GM10266 (cell line): ENCODE data around the gene PTK6.

Source experiments
- DNase-seq: peaks from one replicate; pipeline ENCODE4 v3.0.0; 2012; ENCODE audit errors: extremely low spot score
- TF ChIP-seq, protein P1 (sequence below): IDR thresholded peaks from 2 replicates; pipeline ENCODE4 v1.5.1; 2012; ENCODE audit warnings: mild to moderate bottlenecking, low read depth; ENCODE audit not compliant: control insufficient read depth, insufficient read depth; ENCODE audit errors: missing control alignments

Gene PTK6

DNA sequence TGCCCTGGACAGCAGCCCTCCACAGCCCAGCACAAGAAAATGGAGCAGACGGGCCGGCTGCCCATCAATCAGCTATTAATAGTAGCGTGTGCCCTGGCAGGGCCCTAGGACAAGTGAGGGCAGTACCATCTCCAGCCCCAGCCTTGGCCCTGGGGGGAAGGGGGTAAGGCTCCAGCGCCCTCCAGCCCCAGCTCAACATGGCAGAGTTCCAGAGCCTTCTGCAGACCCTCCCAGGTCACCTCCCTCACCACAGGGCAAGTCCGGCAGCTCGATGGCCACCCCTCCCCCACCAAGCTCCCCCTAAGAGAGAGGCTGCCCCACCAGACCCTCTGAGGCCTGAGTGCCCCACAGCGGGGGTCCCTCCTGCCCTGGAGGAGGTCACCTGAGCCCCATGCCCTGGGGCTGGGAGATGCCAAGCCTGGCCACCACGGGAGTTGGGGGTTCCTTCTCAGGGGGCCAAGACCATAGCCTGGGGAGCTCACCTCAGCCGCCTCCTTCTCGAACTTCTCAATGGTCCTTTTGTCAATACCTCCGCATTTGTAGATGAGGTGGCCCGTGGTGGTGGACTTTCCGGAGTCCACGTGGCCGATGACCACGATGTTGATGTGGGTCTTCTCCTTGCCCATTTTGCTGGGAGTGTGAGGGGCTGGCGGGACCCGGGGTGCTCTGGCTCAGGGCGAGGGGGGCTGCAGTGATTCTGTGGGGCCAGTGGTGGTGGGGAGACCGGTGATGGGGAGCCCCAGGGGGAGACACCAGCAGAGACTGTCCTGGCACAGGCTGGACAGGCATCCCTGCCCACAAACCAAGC is 39.8 kb downstream of the PTK6 start:
- TF ChIP-seq, protein P1, sequence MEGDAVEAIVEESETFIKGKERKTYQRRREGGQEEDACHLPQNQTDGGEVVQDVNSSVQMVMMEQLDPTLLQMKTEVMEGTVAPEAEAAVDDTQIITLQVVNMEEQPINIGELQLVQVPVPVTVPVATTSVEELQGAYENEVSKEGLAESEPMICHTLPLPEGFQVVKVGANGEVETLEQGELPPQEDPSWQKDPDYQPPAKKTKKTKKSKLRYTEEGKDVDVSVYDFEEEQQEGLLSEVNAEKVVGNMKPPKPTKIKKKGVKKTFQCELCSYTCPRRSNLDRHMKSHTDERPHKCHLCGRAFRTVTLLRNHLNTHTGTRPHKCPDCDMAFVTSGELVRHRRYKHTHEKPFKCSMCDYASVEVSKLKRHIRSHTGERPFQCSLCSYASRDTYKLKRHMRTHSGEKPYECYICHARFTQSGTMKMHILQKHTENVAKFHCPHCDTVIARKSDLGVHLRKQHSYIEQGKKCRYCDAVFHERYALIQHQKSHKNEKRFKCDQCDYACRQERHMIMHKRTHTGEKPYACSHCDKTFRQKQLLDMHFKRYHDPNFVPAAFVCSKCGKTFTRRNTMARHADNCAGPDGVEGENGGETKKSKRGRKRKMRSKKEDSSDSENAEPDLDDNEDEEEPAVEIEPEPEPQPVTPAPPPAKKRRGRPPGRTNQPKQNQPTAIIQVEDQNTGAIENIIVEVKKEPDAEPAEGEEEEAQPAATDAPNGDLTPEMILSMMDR: no peak
- DNase-seq: no peak

DNA sequence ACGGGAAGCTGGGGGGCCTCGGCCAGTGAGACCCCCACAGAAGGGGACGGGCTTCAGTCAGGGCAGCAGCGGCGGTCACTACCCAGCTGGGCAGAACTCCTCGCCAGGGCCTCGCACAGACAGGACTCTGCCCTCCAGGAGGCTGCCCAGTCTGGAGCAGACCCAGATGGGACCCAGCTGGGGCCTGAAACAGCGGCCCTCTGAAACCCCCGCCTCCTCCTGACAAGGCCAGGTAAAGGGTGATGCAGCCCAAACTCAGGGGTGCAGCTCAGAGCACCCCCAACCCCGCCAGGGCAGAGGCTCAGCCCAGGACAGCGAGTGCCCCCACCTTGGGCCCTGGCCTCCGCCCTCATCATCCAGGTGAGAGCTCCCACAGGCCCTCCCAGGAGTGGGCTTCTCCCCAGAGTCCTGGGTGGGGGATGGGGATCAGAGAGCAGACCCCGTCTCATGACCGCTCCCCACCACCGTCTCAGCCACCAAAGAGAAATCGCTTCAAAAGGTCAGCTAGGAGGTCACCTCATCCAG is 40.5 kb downstream of the PTK6 start:
- DNase-seq: no peak
- TF ChIP-seq, protein P1: no peak

DNA sequence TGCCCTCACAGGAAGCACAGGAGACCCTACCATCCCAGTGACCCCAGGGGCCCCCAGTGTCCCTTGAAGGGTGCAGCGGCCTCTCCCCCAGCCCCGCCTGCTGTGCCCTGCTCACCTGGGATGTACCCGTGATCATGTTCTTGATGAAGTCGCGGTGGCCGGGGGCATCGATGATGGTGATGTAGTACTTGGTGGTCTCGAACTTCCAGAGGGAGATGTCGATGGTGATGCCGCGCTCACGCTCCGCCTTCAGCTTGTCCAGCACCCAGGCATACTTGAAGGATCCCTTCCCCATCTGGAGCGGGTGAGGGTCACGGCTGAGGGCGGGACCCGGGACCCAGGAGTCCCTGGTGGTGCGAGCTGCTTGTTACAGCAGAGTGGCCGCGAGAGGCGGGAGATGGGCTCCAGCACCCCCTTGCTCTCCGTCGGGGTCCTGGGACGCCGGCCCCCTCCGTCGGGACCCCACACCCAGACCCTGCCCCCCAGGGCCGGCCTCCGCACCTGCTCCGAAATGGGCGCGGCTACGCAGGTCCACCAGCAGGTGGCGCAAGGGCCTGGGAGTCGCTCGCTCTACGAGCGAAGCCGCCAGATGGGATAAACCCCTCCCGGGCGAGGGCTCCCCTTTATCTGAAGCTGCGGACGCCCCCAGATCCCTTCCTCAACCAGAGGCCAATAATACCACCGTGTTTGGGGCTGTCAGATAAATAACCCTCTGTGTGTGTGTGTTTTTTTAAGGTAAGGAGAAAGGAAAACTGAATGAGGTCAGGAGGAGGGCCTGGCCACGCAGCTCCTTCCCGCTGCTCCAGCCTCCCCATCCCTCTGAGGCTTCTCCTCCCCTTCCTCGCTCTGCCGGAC is 41.2 kb downstream of the PTK6 start:
- DNase-seq: peak; percentile 92
- TF ChIP-seq, protein P1: peak; percentile 95

DNA sequence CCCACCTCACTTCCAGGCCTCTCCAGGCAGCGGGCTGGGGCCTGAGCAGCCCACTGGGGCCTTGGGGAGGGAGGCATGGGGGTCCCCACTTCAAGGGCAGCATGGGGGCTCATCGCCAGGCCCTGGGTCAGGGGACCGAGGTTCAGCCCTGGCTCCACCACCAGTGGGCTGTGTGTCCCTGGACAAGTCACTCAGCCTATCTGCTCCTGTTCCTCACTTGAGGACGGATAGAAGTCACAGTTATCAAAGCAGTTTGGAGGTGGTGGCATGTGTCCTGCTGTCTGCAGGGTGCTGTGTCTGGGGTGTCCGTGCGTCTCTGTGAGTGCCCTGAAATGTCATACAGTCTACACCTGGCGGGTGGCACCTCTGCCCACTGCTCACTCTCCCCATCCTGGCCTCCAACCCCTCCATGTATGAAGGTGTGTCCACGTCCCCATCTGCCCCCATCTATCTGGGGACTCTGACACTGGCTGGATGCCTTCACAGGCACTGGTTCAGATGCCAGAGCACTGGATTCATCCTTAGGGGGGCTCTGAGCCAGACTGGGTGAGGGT is 41.9 kb downstream of the PTK6 start:
- TF ChIP-seq, protein P1: no peak
- no peak for DNase-seq

DNA sequence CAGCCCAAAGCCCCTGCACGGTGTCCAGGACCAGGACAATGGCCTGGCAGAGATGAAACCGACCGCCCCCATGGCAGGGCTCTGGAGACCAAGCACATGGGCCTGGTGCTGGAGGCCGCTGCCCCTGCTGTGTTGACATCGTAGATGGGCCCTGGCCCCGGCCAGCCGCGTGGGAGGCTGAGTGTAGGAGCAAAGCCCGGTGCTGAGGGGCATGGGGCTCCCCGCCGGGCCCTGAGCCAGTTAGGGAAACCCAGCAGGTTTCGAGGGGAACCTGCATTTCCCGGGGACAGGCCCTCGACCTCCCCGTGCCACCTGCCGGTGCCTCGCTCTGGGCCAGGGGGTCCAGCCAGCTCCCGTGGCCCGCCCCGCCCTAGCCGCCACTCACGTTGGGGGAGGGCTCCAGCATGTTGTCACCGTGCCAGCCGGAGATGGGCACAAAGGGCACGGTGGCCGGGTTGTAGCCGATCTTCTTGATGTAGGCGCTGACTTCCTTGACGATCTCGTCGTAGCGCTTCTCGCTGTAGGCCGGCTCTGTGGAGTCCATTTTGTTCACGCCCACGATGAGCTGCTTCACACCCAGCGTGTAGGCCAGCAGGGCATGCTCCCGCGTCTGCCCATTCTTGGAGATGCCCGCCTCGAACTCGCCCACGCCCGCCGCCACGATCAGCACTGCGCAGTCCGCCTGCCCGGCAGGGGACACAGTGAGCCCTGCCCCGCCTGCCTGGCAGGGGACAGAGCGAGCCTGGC is 42.6 kb downstream of the PTK6 start:
- TF ChIP-seq, protein P1: no peak
- DNase-seq: no peak

DNA sequence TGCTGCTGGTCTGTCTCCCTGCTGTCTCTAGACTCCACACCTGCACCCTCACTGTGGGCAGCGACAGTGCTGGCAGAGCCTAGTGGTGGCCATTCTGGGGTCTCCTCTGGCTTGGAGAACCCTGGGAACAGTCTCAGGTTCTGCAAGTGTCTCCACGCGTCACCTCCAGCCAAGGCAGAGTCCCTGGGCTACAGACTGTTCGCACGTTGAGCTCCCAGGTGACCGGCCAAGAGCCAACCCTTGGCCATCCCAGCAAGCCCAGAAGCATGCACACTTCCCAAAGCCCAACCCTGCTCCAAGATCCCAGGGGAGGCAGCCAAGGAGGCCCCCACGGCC is 43.1 kb downstream of the PTK6 start:
- DNase-seq: no peak
- TF ChIP-seq, protein P1: no peak
